GM12874 (cell line): ENCODE data around the gene CGB3.

Experiments used
- TF ChIP-seq, protein P1 (sequence below): IDR thresholded peaks from 2 replicates; pipeline ENCODE4 v1.5.1; 2011; ENCODE audit warnings: low read depth, mild to moderate bottlenecking, control low read depth, low read length, moderate library complexity; ENCODE audit not compliant: insufficient read depth

The CGB3 gene

DNA sequence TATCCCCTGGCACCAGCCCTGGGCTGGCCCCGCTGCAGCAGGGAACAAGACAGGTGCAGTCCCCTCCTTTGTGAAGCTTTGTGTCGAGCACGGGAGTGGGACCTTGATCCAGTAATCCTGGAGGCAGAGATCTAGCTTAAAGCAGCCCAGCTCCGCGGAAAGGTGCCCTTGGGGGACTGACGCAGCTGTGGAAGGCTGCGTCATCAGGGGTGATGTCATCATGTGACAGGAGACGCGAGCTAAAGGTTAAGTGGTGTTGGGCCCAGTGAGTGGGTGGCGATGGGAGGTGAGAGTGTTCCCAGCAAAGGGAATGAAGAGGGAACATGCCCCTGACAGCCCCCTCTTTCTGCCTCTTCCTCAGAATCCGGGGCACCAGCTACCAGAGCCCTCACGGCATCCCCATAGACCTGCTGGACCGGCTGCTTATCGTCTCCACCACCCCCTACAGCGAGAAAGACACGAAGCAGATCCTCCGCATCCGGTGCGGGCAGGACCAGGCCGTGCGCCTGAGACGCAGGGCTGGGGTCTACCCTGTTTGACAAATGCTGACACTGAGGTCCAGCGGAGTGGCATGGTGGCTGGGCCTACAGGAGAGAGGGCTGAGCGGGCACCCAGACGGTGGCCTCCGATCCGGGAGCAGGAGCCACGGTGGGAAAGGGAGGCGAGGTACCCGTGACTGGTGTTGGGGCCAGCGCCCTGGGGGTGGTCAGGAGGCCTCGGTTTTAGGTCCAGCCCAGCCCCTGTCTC, 9.8 kb downstream of the CGB3 start:
- TF ChIP-seq, protein P1, sequence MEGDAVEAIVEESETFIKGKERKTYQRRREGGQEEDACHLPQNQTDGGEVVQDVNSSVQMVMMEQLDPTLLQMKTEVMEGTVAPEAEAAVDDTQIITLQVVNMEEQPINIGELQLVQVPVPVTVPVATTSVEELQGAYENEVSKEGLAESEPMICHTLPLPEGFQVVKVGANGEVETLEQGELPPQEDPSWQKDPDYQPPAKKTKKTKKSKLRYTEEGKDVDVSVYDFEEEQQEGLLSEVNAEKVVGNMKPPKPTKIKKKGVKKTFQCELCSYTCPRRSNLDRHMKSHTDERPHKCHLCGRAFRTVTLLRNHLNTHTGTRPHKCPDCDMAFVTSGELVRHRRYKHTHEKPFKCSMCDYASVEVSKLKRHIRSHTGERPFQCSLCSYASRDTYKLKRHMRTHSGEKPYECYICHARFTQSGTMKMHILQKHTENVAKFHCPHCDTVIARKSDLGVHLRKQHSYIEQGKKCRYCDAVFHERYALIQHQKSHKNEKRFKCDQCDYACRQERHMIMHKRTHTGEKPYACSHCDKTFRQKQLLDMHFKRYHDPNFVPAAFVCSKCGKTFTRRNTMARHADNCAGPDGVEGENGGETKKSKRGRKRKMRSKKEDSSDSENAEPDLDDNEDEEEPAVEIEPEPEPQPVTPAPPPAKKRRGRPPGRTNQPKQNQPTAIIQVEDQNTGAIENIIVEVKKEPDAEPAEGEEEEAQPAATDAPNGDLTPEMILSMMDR = no peak

DNA sequence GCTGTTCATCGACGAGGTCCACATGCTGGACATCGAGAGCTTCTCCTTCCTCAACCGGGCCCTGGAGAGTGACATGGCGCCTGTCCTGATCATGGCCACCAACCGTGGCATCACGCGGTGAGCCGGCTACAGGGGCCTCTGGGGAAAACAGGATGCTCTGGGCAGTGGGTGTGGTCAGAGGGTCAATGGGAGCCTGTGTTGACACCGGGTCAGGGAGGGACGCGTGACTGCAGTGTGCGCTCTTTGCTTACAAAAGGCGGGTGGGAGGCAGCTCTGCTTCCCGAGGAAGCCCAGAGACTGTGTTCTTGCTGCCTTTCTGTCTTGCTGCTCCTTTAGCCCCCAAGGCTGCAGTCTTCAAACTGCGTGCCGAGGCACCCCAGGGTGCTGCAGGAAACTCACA, 12.9 kb downstream of the CGB3 start:
- TF ChIP-seq, protein P1 = no peak

DNA sequence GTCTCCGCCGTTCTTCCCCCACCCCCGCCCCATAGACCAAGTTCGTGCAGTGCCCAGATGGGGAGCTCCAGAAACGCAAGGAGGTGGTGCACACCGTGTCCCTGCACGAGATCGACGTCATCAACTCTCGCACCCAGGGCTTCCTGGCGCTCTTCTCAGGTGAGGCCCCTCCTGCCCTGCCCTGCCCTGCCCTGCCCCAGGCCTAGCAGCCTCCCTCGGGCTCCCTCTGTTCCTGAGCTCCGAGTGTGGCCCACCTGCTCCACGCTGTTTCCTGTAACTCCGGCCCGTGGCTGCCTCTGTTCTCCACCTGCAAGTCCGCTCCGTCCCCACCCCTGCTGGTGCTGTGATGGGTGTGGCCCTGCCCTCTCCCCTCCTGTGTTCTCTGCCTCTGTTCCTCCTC, 13.7 kb downstream of the CGB3 start:
- TF ChIP-seq, protein P1 = no peak

DNA sequence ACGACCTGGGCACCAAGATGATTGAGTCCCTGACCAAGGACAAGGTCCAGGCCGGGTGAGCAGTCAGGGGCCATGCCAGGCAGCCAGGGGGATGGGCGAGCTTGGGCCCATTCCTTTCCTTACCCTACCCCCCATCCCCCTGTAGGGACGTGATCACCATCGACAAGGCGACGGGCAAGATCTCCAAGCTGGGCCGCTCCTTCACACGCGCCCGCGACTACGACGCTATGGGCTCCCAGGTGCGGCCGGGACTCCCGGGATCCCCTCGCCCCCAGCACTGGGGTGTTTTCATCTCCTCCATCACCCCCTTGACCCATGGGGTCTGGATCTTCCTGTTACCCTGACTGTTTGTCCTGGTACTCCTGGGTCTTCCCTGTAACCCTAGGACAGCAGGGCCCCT, 14.3 kb downstream of the CGB3 start:
- TF ChIP-seq, protein P1 = no peak

- TF ChIP-seq, protein P1 = no peak
Observed at GRCh38 chr19:49006905-49007304, 17.2 kb downstream of the CGB3 start.

GRCh38 chr19:49004964-49005614, 19.0 kb downstream of the CGB3 start:
- TF ChIP-seq, protein P1 = no peak

DNA sequence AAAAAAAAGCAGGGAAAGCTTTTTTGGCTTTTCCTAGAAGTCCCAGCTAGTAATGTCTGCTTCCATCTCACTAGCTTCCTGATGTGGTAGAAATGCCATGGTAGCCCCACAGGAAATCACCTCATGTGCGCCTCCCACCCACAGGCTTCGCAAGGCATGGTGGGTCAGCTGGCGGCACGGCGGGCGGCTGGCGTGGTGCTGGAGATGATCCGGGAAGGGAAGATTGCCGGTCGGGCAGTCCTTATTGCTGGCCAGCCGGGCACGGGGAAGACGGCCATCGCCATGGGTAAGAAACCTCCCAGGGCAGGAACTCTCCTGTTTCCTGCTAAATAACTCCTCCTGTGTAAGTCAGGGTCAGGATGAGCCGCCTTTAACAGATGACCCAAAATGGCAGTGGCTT, 20.0 kb downstream of the CGB3 start:
- TF ChIP-seq, protein P1 = no peak
